CD14-positive monocyte (primary cell): ENCODE data around the gene XRCC5. TPM values are rescaled to one million over a fixed set of nuclear protein-coding genes. Genes with fewer than 3 reads are reported as not detected.
A peak's percentile ranks its signal among the peaks of the same experiment; 100 is the strongest.

Experiments used
- DNase-seq, 3 donors: peaks; one replicate each; pipeline ENCODE4 v3.0.0-alpha.2; 2011 to 2022
- H2AFZ ChIP-seq: 2 replicates; pipeline ENCODE4 v1.6.0; 2012; ENCODE audit warnings: mild to moderate bottlenecking, low read depth, low read length, inconsistent platforms; ENCODE audit not compliant: insufficient read depth, poor library complexity, severe bottlenecking
- H3K27ac ChIP-seq, 2 donors: 1 replicate in 1 of 2; 2 replicates in 1 of 2; pipeline ENCODE4 v1.5.1; 2012 to 2013; ENCODE audit warnings: low read length in 2 of 2, control low read depth in 1 of 2, inconsistent platforms in 1 of 2, low read depth in 1 of 2, mild to moderate bottlenecking in 1 of 2
- H3K27me3 ChIP-seq, 2 donors: one replicate each; pipeline versions ENCODE4 v1.6.0 to v1.6.1; 2011 to 2013; ENCODE audit warnings: low read length in 2 of 2; ENCODE audit not compliant: control insufficient read depth in 2 of 2, insufficient read depth in 2 of 2
- H3K36me3 ChIP-seq, 2 donors: replicated peaks in 1 of 2; 1 replicate in 1 of 2; 2 replicates in 1 of 2; pipeline versions ENCODE4 v1.5.1 to v1.6.1; 2012 to 2013; ENCODE audit warnings: low read length in 2 of 2, control low read depth in 1 of 2, inconsistent platforms in 1 of 2, mild to moderate bottlenecking in 1 of 2; ENCODE audit not compliant: insufficient read depth in 2 of 2, control insufficient read depth in 1 of 2
- H3K4me1 ChIP-seq, 2 donors: 1 replicate in 1 of 2; 2 replicates in 1 of 2; pipeline versions ENCODE4 v1.5.1 to v1.6.1; 2012 to 2013; ENCODE audit warnings: low read length in 2 of 2, control low read depth in 1 of 2, inconsistent platforms in 1 of 2, mild to moderate bottlenecking in 1 of 2, moderate library complexity in 1 of 2; ENCODE audit not compliant: insufficient read depth in 2 of 2, control insufficient read depth in 1 of 2
- H3K4me2 ChIP-seq: replicated peaks from 2 replicates; pipeline ENCODE3; 2012; ENCODE audit warnings: low read length, moderate library complexity, mild to moderate bottlenecking; ENCODE audit not compliant: poor library complexity, severe bottlenecking; ENCODE audit errors: extremely low read depth
- H3K4me3 ChIP-seq, 3 experiments: fragments of 200-600 bp in 1 of 3; sonication (generic) in 1 of 3; replicated peaks in 1 of 3; 1 replicate in 2 of 3; 2 replicates in 1 of 3; pipeline ENCODE4 v1.5.1; 2011 to 2013; ENCODE audit warnings: low read length in 3 of 3, mild to moderate bottlenecking in 3 of 3, control low read depth in 2 of 3, low read depth in 2 of 3, inconsistent platforms in 1 of 3, moderate library complexity in 1 of 3
- H3K79me2 ChIP-seq: 2 replicates; pipeline ENCODE4 v1.6.0; 2012; ENCODE audit warnings: mild to moderate bottlenecking, control low read depth, inconsistent platforms, low read length, moderate library complexity; ENCODE audit not compliant: insufficient read depth
- H3K9ac ChIP-seq: 2 replicates; pipeline ENCODE4 v1.6.0; 2017; ENCODE audit warnings: low read length, mild to moderate bottlenecking; ENCODE audit not compliant: insufficient read depth, poor library complexity, severe bottlenecking
- H3K9me3 ChIP-seq, 2 donors: replicated peaks in 1 of 2; 1 replicate in 1 of 2; 2 replicates in 1 of 2; pipeline versions ENCODE4 v1.5.1 to v1.6.1; 2012 to 2013; ENCODE audit warnings: low read length in 2 of 2, control low read depth in 1 of 2; ENCODE audit not compliant: control insufficient read depth in 1 of 2, insufficient read depth in 1 of 2
- H4K20me1 ChIP-seq: 2 replicates; pipeline ENCODE4 v1.6.0; 2012; ENCODE audit warnings: mild to moderate bottlenecking, low read length, control low read depth, moderate library complexity; ENCODE audit not compliant: insufficient read depth
- H3K27ac Mint-ChIP-seq, 7 donors: one replicate each; pipeline ENCODE4 v1.8.0; 2020; ENCODE audit warnings: mild to moderate bottlenecking in 7 of 7, mixed read lengths in 7 of 7, moderate library complexity in 6 of 7, inconsistent platforms in 2 of 7
- H3K27me3 Mint-ChIP-seq, 3 donors: one replicate each; pipeline ENCODE4 v1.8.0; 2021 to 2022; ENCODE audit warnings: low read depth in 3 of 3, mild to moderate bottlenecking in 3 of 3, mixed read lengths in 3 of 3, moderate library complexity in 3 of 3, inconsistent platforms in 1 of 3
- H3K36me3 Mint-ChIP-seq, 2 donors: one replicate each; pipeline ENCODE4 v1.8.0; 2020; ENCODE audit warnings: mixed read lengths in 2 of 2, inconsistent platforms in 1 of 2, mild to moderate bottlenecking in 1 of 2
- H3K4me1 Mint-ChIP-seq: one replicate; pipeline ENCODE4 v1.8.0; 2020; ENCODE audit warnings: mild to moderate bottlenecking, mixed read lengths
- H3K4me3 Mint-ChIP-seq, 2 donors: one replicate each; pipeline ENCODE4 v1.8.0; 2020; ENCODE audit warnings: mild to moderate bottlenecking in 2 of 2, mixed read lengths in 2 of 2, moderate library complexity in 1 of 2
- H3K9me3 Mint-ChIP-seq, 7 donors: one replicate each; pipeline ENCODE4 v1.8.0; 2020 to 2022; ENCODE audit warnings: mixed read lengths in 7 of 7, mild to moderate bottlenecking in 6 of 7, moderate library complexity in 6 of 7, inconsistent platforms in 2 of 7
- CTCF ChIP-seq: fragments of 200-600 bp; IDR thresholded peaks from one replicate; pipeline ENCODE4 v1.8.0; 2022; ENCODE audit warnings: antibody characterized with exemption, mild to moderate bottlenecking
- WGBS: methylation state at CpG from one replicate; pipeline ENCODE4 v1.1.5; 2013; ENCODE audit warnings: missing lambda C conversion rate; ENCODE audit not compliant: insufficient coverage; 5-methylcytosine and 5-hydroxymethylcytosine counted together
- intact Hi-C, 2 donors: fragments of 100-400 bp; cut with micrococcal nuclease; formaldehyde crosslinking; loops; one replicate each; pipeline versions ENCODE4 v1.15.0 to v1.15.1; 2023
- polyA plus RNA-seq, 3 donors: library from polyadenylated mRNA; depleted of rRNA in 1 of 3; unstranded in 2 of 3; stranded (reverse) in 1 of 3; fragments of 300-500 nt in 2 of 3; fragments of >200 nt in 1 of 3; fragmentation: Illumina TruSeq in 2 of 3; gene quantifications; 1 replicate in 2 of 3; 2 replicates in 1 of 3; pipeline ENCODE4 v1.2.3, GENCODE V29; 2012 to 2021

XRCC5 gene
- polyA plus RNA-seq, 3 donors, result 55.3 to 281 (median 258) TPM

DNA sequence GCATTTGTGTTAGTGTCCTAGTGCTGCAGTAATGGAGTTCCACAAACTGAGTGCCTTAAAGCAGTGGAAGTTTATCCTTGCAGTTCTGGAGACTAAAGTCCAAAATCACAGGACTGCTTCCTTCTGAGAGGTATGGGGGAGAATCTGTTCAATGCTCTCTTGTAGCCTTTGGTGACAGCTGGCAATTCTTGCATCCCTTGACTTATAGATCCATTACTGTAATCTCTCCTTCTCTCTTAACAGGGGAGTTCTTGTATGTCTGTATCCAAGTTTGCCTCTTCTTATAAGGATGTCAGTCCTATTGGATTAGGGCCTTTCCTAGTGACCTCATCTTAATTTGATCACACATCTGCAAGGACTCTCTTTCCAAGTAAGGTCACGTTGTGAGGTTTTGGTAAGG, 69.9 kb downstream of the XRCC5 start:
- H3K79me2 ChIP-seq, result peaks cover 68% of the 10 kb centered on the region
- H3K4me2 ChIP-seq, result no peak overlapping the region
- peaks cover 17 to 21% of the 10 kb centered on the region in 2 donors for H3K4me1 ChIP-seq
- H4K20me1 ChIP-seq, result peaks cover 98% of the 10 kb centered on the region
- no peaks in the 10 kb centered on the region for H3K27me3 Mint-ChIP-seq
- H3K4me1 Mint-ChIP-seq, result peaks cover 20% of the 10 kb centered on the region
- H3K4me3 ChIP-seq, result no peak overlapping the region
- H2AFZ ChIP-seq, result no peak overlapping the region
- H3K9me3 Mint-ChIP-seq, result peaks cover 0 to 2% (median 0%) of the 10 kb centered on the region in 7 donors
- no peak for DNase-seq
- H3K27me3 ChIP-seq, result no peaks in the 10 kb centered on the region
- no CpG with 5 or more reads among the region's 1 CpG for WGBS
- no peak overlapping the region for H3K9ac ChIP-seq
- intact Hi-C loops, result no loop called here
- peak overlapping the region in 1 of 2 donors; percentile 32 for H3K27ac ChIP-seq
- peaks cover 56 to 82% of the 10 kb centered on the region in 2 donors for H3K36me3 ChIP-seq
- H3K4me3 Mint-ChIP-seq, result no peak overlapping the region
- no peaks in the 10 kb centered on the region for H3K9me3 ChIP-seq
- peak overlapping the region in 1 of 7 donors; percentile 52 for H3K27ac Mint-ChIP-seq
- peaks cover 56 to 80% of the 10 kb centered on the region in 2 donors for H3K36me3 Mint-ChIP-seq
- no peak for TF ChIP-seq CTCF

DNA sequence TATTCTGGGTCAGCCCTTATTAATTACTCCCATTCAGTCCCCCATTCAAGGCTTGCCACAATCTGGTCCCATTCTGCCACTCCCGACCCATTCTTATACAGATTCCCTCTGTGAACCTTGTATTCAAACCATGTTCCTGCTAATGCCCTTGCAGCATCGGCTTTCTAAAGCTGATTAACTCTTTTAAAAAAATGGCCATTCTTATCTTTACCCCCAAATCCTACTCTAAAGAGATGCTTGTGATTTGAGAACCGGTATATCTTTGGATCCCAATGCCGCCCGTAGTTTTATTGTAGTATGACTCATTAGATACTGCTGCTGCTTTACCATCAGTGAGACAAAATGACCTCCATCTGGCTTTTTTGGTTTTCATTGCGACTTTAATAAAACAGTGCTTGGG, 72.2 kb downstream of the XRCC5 start:
- Histone ChIP-seq H2AFZ (no peak overlapping the region), H3K9ac (no peak overlapping the region), H3K27ac (peak overlapping the region in 1 of 2 donors; percentile 63), H3K4me2 (no peak overlapping the region), H3K4me1 (peaks cover 21 to 27% of the 10 kb centered on the region in 2 donors), H3K27me3 (no peaks in the 10 kb centered on the region), H3K4me3 (no peak overlapping the region), H3K79me2 (peaks cover 75% of the 10 kb centered on the region), H3K36me3 (peaks cover 37 to 79% of the 10 kb centered on the region in 2 donors), H3K9me3 (no peaks in the 10 kb centered on the region), H4K20me1 (peaks cover 100% of the 10 kb centered on the region)
- DNase-seq, result no peak
- no peak for TF ChIP-seq CTCF
- no peaks in the 10 kb centered on the region for H3K9me3 Mint-ChIP-seq
- intact Hi-C loops, result no loop called here
- no peak overlapping the region for H3K4me3 Mint-ChIP-seq
- WGBS, result no CpG with 5 or more reads among the region's 6 CpGs
- H3K27me3 Mint-ChIP-seq, result no peaks in the 10 kb centered on the region
- H3K27ac Mint-ChIP-seq, result peak overlapping the region in 5 of 7 donors; percentile 3 to 44 (median 33)
- peaks cover 51 to 75% of the 10 kb centered on the region in 2 donors for H3K36me3 Mint-ChIP-seq
- H3K4me1 Mint-ChIP-seq, result peaks cover 32% of the 10 kb centered on the region
